ENCODE data around the gene ZNF679. TPM values are rescaled to one million over a fixed set of nuclear protein-coding genes. Genes with fewer than 3 reads are reported as not detected.

The ZNF679 gene
- total RNA-seq, 1 experiment from 2014 or later, result not detected

Other genes with a start within 250 kb of the ZNF679 start
- gene ZNF722, start 229.6 kb upstream of the ZNF679 start, total RNA-seq (2022), result not detected in 2 replicates
- gene ZNF727, start 183.0 kb upstream of the ZNF679 start, total RNA-seq (2022), result not detected in 2 replicates
- not detected in 2 replicates for gene ZNF735, start 21.3 kb upstream of the ZNF679 start, total RNA-seq (2022)
- 6.1 and 8.8 TPM in 2 replicates for gene ZNF736, start 85.5 kb downstream of the ZNF679 start, total RNA-seq (2022)

All from Caco-2 (cell line).